Muscle layer of colon (tissue), 2 donors: ENCODE results near the gene TREM1.

ENCODE experiments used
- H3K27ac ChIP-seq: one replicate; pipeline ENCODE4 v1.7.0; 2013; ENCODE audit warnings: low read depth, mild to moderate bottlenecking, low read length, moderate library complexity
- H3K27me3 ChIP-seq, 2 donors: one replicate each; pipeline ENCODE4 v1.7.0; 2013; ENCODE audit warnings: low read length in 2 of 2, mild to moderate bottlenecking in 2 of 2; ENCODE audit not compliant: insufficient read depth in 2 of 2, control insufficient read depth in 1 of 2
- H3K36me3 ChIP-seq: one replicate; pipeline ENCODE4 v1.7.0; 2013; ENCODE audit warnings: mild to moderate bottlenecking, low read length; ENCODE audit not compliant: insufficient read depth
- H3K4me1 ChIP-seq: one replicate; pipeline ENCODE4 v1.7.0; 2013; ENCODE audit warnings: mild to moderate bottlenecking, low read length; ENCODE audit not compliant: insufficient read depth
- H3K4me3 ChIP-seq, 2 donors: one replicate each; pipeline ENCODE4 v1.7.0; 2013; ENCODE audit warnings: low read length in 2 of 2, low read depth in 1 of 2, mild to moderate bottlenecking in 1 of 2, moderate library complexity in 1 of 2
- H3K9ac ChIP-seq: one replicate; pipeline ENCODE4 v1.7.0; 2013; ENCODE audit warnings: low read length
- H3K9me3 ChIP-seq: one replicate; pipeline ENCODE4 v1.7.0; 2013; ENCODE audit warnings: mild to moderate bottlenecking, low read length
- donor health status: abdominal sarcoma.
- donor health status: Adenocarcinoma of cecum.

Gene TREM1

DNA sequence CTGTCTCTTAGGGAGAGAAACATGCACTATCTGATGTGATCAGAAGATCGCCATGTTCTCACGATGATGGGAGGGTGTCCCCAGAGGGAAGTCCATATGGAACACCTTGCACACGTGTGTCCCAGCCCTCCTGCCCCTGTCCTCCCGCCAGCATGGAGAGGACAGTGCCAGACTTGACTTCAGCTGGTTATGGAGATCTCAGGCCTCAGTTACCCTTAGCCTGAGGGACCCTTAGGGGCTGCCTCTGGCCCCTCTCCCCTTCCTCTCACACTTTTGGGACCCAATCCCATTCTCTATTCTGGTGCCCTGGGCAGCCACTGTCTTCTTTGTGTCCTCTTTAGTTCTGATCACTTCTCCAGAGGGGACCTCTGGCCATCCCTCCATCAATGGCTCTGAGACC is 56.8 kb downstream of the TREM1 start:
- no peaks in the 10 kb centered on the region for H3K4me1 ChIP-seq

GRCh38 chr6:41228616-41229015 is 57.9 kb downstream of the TREM1 start:
- Histone ChIP-seq H3K36me3 (no peaks in the 10 kb centered on the region), H3K27ac (no peak overlapping the region), H3K4me1 (no peaks in the 10 kb centered on the region), H3K4me3 (no peak overlapping the region), H3K27me3 (peaks cover 0 to 7% of the 10 kb centered on the region in 2 donors), H3K9ac (no peak overlapping the region), H3K9me3 (no peaks in the 10 kb centered on the region)

More for the DNA sequence above, 56.8 kb downstream of the TREM1 start:
- Histone ChIP-seq H3K9me3 (no peaks in the 10 kb centered on the region), H3K27ac (no peak overlapping the region), H3K36me3 (no peaks in the 10 kb centered on the region), H3K27me3 (peaks cover 0 to 7% of the 10 kb centered on the region in 2 donors), H3K9ac (no peak overlapping the region), H3K4me3 (no peak overlapping the region)

GRCh38 chr6:41228096-41228495 is 58.4 kb downstream of the TREM1 start, which contains the start of gene TREML4:
TREML4 (plus strand) TSS chr6:41228349; CDS start chr6:41228428, 79 bp downstream.
- Histone ChIP-seq H3K4me3 (no peak within 1 kb of the TSS), H3K9me3 (no peaks in the 10 kb centered on the region), H3K36me3 (no peaks in the 10 kb centered on the region), H3K9ac (no peak within 1 kb of the TSS), H3K27me3 (peaks cover 0 to 7% of the 10 kb centered on the region in 2 donors), H3K4me1 (no peaks in the 10 kb centered on the region), H3K27ac (no peak within 1 kb of the TSS)

DNA sequence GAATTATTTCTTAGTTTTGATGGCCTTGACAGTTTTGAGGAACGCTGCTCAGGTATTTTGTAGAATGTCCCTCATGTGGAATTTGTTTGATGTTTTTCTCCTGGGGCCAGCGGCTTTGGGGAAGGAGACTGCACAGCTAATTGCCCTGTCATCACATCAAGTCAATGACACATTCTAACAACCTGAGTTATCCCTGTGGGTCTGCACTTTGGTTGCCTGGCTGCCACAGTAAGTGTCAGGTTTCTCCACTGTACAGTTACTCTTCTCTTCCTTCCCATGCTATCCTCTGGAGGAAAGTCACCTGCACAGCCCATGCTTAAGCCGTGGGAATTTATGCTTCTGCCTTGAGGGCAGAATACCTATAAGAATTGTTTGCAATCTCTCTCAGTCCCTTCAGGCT is 59.7 kb downstream of the TREM1 start:
- Histone ChIP-seq H3K4me3 (no peak overlapping the region), H3K36me3 (no peaks in the 10 kb centered on the region), H3K27me3 (peaks cover 0 to 7% of the 10 kb centered on the region in 2 donors), H3K27ac (no peak overlapping the region), H3K4me1 (no peaks in the 10 kb centered on the region), H3K9ac (no peak overlapping the region), H3K9me3 (no peaks in the 10 kb centered on the region)

DNA sequence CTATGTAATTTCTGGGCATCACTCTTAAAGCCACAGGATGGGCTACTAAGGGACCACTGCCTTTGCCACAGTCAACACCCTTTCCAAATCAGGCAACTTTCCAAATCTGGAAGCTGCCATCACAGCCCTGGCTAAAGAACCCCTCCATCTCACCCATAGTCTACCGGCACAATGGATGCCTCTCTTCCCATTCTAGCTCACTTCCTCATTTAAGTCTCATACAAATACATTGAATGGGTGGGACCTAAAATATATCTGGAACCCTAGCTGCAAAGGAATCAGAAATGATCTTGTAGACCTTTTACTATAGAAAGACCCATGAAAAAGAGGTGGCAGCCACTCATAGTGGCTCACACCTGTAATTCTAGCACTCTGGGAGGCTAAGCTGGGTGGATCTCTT is 61.7 kb downstream of the TREM1 start:
- H3K9ac ChIP-seq = no peak overlapping the region
- no peak overlapping the region for H3K4me3 ChIP-seq
- H3K27me3 ChIP-seq = peaks cover 0 to 7% of the 10 kb centered on the region in 2 donors
- no peaks in the 10 kb centered on the region for H3K4me1 ChIP-seq
- H3K27ac ChIP-seq = no peak overlapping the region
- H3K36me3 ChIP-seq = no peaks in the 10 kb centered on the region
- no peaks in the 10 kb centered on the region for H3K9me3 ChIP-seq
